SK-N-SH treated with all-trans-retinoic acid at 6 μM for 48 hours (cell line): ENCODE data around the gene LDLRAP1.

Source experiments
- ARNTL ChIP-seq: fragments of 450-650 bp; formaldehyde crosslinking; IDR thresholded peaks from 2 replicates; pipeline ENCODE4 v1.5.0; 2020; ENCODE audit warnings: low read depth, mild to moderate bottlenecking, moderate library complexity, borderline replicate concordance
- BACH2 ChIP-seq: fragments of 250-450 bp; sonication (Bioruptor Pico); IDR thresholded peaks from 2 replicates; pipeline ENCODE4 v1.9.0; 2021; ENCODE audit warnings: mild to moderate bottlenecking, borderline replicate concordance
- GLIS3 ChIP-seq: fragments of 250-450 bp; sonication (Bioruptor Pico); IDR thresholded peaks from 2 replicates; pipeline ENCODE4 v1.5.0; 2020; ENCODE audit warnings: mild to moderate bottlenecking, moderate library complexity
- ISL1 ChIP-seq: fragments of 250-450 bp; sonication (Bioruptor Pico); IDR thresholded peaks from 2 replicates; pipeline ENCODE4 v2.1.2; 2022; ENCODE audit warnings: mild to moderate bottlenecking, moderate library complexity
- OSR1 ChIP-seq: fragments of 250-450 bp; sonication (Bioruptor Pico); IDR thresholded peaks from 2 replicates; pipeline ENCODE4 v1.8.0; 2022; ENCODE audit warnings: moderate library complexity, mild to moderate bottlenecking, inconsistent platforms
- PATZ1 ChIP-seq: fragments of 250-450 bp; sonication (Bioruptor Pico); IDR thresholded peaks from 2 replicates; pipeline ENCODE4 v1.8.0; 2020; ENCODE audit warnings: mild to moderate bottlenecking, moderate library complexity, borderline replicate concordance
- POU6F1 ChIP-seq: fragments of 250-450 bp; sonication (Bioruptor Pico); IDR thresholded peaks from 2 replicates; pipeline ENCODE4 v1.8.0; 2021; ENCODE audit warnings: low read depth, mild to moderate bottlenecking, moderate library complexity, borderline replicate concordance
- TOX ChIP-seq: fragments of 250-450 bp; sonication (Bioruptor Pico); IDR thresholded peaks from 2 replicates; pipeline ENCODE4 v1.8.0; 2021; ENCODE audit warnings: mild to moderate bottlenecking, moderate library complexity, borderline replicate concordance
- ZFP3 ChIP-seq: fragments of 250-450 bp; sonication (Bioruptor Pico); IDR thresholded peaks from 2 replicates; pipeline ENCODE4 v1.5.0; 2020; ENCODE audit warnings: mild to moderate bottlenecking, moderate library complexity
- ZFP30 ChIP-seq: fragments of 450-650 bp; formaldehyde crosslinking; IDR thresholded peaks from 2 replicates; pipeline ENCODE4 v1.5.0; 2022; ENCODE audit warnings: mild to moderate bottlenecking, moderate library complexity
- ZNF565 ChIP-seq: fragments of 450-650 bp; formaldehyde crosslinking; conservative IDR thresholded peaks from 2 replicates; pipeline ENCODE4 v1.5.0; 2020; ENCODE audit warnings: low read depth, mild to moderate bottlenecking, moderate library complexity
- ZNF70 ChIP-seq: fragments of 450-650 bp; formaldehyde crosslinking; IDR thresholded peaks from 2 replicates; pipeline ENCODE4 v1.5.0; 2020; ENCODE audit warnings: mild to moderate bottlenecking, moderate library complexity
- TF ChIP-seq, protein P1 (sequence below): fragments of 250-450 bp; sonication (Bioruptor Pico); IDR thresholded peaks from 2 replicates; pipeline ENCODE4 v1.5.1; 2021; ENCODE audit warnings: mild to moderate bottlenecking, moderate library complexity

DNA sequence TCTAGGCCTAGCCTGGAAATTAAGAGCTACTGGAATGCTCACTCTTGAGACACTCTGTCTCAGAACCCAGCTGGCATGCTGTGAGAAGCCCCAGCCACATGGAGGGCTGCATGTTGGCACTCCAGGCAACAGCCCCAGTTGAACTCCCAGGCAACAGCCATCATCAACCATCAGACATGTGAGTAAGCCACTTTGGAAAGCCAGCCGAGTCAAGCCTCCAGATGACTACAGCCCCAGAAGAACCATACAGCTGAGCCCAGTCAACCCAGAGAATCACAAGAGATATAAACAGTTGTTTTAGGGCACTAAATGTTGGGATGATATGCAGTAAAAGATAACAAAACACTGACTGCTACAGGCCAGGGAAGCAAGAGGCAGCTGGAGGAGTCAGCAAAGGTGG is 55.5 kb downstream of the LDLRAP1 start:
- TF ChIP-seq ZNF565 (CRISPR knock-in tag) (no peak), BACH2 (CRISPR knock-in tag) (no peak), ISL1 (CRISPR knock-in tag) (no peak), TOX (no peak), ZNF70 (no peak), ARNTL (no peak), PATZ1 (CRISPR knock-in tag) (no peak), GLIS3 (CRISPR knock-in tag) (no peak), OSR1 (CRISPR knock-in tag) (no peak), ZFP30 (CRISPR knock-in tag) (no peak), POU6F1 (CRISPR knock-in tag) (no peak), ZFP3 (no peak)
- TF ChIP-seq, protein P1, sequence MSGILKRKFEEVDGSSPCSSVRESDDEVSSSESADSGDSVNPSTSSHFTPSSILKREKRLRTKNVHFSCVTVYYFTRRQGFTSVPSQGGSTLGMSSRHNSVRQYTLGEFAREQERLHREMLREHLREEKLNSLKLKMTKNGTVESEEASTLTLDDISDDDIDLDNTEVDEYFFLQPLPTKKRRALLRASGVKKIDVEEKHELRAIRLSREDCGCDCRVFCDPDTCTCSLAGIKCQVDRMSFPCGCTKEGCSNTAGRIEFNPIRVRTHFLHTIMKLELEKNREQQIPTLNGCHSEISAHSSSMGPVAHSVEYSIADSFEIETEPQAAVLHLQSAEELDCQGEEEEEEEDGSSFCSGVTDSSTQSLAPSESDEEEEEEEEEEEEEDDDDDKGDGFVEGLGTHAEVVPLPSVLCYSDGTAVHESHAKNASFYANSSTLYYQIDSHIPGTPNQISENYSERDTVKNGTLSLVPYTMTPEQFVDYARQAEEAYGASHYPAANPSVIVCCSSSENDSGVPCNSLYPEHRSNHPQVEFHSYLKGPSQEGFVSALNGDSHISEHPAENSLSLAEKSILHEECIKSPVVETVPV (CRISPR knock-in tag) = no peak
